Activated CD8-positive, alpha-beta memory T cell treated with anti-CD3 and anti-CD28 coated beads for 1 hour (primary cell): ENCODE data around the gene MPG.
A peak's percentile ranks its signal among the peaks of the same experiment; 100 is the strongest.
"Not testable (repeated sequence)": the region's sequence is repeated elsewhere in the genome, so short reads cannot be mapped to it uniquely, and the experiment has no call there.

Source experiments
- DNase-seq, 2 donors: peaks; one replicate each; pipeline ENCODE4 v3.0.0-alpha.2; 2020; ENCODE audit warnings: low read depth in 1 of 2; ENCODE audit errors: extremely low read depth in 1 of 2

MPG gene

DNA sequence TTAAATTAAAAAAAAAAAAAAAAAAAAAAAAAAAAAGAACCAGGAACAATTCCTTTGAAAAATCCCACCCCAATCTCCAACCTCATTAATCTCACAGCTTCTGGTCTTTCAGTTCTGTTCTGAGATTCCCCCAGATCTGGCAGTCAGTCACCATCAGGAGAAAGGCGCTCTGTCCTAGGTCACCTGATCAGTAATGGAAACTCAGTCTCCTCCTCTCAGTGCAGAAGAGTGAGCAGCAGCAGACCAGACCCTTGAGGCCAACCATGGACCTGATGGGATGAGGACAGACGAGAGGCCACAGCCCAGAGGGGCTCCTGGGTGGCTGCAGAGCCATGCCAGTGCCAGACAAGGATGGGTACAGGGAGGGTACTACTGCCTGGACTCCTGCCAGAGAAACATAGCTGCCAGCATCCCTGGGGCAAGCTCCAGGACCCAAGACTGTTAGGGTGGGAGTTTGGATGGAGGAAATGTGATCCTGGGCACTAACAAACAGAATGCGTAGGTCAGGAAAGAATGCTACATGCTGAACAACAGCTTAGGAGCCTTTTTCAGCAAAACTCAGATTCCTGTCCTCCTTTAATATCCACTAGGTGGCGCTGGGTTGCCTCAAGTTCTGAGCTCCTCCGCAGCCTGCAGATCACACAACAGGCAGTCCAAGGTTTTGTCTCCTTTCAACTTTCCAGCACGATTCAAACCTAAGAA, 28.7 kb downstream of the MPG start:
- DNase-seq, result peak; percentile 23 to 27

DNA sequence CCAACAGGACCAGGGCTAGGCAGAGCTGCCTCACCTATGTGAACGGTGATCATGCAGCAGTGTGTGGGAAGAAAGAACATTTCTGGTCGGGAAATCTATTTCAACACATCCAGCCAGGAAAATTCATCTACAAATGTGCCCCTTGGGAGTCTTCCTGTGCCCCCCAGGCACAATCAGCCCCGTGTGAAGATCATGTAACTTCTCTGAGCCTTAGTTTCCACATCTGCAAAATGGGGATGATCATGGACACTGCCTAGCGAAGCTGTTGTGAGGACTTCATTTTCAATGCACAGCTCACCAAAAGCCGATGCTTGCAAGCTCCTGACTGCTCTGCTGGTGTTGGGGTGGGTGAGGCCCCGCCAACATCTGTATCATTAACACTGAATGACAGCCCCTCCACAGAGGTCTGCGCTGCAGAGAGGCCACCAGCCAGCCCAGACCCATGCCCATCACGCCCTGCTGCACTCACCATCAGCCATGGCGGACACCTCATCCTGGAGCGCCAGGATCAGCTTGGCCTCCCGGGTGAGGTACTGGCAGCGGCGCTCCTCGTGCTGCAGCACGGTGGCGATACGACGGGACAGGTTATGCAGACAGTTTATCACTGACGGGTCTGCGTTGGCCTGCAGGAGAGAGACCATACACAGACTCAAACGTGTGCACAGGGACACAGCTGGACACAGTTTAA, 34.3 kb downstream of the MPG start:
- DNase-seq, result no peak

DNA sequence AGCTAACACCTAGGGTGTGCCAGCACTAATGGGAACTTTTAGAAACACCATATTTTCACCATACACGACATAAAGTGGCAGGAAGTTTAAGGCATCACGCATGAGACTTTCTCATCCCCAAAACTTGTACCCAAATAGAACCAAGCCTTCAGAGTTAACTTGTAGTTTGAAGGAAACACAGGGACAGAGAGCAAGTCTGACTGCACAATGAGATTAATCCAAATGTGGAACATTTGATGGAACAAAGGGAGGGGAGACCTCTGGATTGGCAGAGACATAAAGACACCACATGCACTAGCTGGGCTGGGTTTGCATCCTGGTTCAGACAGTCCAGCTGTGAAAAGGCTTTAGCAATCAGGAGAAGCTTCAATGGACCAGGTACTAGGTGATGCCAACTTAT, 36.3 kb downstream of the MPG start:
- no peak for DNase-seq

DNA sequence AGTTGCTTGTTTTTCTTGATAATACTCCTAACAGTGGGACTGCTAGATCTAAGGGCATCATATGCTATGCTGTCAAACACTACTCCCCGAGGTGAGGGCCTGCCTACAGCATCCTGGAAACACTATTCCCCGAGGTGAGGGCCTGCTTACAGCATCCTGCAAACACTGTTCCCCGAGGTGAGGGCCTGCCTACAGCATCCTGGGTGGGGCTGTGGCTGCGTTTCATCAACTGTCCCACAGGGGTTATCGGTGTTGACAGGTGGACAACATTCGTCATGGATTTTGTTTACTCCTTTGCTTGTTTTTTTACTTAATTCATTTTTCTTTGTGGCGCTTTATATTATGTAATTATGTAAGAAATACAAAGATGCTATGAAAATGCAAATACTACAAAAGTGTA, 38.0 kb downstream of the MPG start:
- DNase-seq, result no peak

DNA sequence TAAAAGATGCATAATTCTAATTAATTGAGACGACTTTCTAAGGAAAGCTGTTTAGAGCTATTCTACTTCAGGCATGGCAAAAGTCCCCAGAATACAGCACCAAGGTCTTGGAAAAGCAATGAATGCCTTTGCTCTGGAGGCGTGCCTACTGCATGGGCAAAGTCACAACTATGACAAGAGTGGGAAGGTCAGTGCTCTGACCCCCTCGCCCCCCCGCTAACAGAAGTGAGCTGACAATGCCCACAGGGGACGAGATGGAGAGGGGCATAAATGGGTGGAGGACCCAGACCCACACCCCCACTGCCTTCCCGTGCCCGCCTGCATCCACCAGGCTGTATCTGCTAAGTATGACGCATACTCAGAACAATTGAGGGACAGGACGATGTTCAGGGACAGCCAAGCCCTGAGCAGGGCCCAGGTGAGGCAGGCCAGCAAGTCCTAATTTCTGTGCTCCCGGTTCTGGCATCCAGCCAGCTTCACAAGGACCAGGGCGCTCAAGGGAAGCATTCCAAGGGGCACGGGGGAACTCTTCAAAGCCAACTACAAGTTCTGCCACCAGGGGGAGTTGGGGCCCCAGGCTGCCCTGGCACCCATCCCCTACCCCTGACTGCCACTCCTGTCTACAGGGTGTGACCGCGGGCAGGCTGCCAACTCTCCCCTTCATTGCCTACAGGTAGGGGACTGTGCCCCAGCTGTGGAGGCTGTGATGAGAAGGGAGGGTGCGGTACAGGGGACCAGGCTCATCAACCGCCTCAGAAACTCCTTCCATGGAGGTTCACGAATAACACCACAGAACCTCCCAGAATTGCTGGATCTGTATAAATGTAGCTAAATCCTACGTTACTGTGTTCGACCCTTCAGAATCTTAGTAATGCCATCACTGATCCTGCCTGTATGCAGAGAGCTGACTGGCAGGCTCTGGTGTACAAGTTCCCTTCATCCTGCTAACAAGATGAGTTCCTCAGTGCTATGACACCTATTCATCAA, 39.6 kb downstream of the MPG start:
- DNase-seq, result peak; percentile 40 to 52

DNA sequence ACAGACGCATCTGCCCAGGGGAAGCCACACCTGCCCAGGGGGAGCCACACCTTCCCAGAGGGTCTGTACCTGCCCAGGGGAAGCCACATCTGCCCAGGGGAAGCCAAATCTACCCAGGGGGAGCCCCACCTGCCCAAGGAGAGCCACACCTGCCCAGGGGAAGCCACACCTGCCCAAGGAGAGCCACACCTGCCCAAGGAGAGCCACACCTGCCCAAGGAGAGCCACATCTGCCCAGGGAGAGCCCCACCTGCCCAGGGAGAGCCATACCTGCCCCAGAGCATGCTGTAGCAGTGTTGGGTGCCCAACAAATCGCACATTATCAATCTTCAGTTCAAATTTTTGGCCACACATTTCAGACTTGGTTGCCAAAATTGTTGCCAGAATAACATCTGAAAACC, 40.8 kb downstream of the MPG start:
- no peak for DNase-seq

DNA sequence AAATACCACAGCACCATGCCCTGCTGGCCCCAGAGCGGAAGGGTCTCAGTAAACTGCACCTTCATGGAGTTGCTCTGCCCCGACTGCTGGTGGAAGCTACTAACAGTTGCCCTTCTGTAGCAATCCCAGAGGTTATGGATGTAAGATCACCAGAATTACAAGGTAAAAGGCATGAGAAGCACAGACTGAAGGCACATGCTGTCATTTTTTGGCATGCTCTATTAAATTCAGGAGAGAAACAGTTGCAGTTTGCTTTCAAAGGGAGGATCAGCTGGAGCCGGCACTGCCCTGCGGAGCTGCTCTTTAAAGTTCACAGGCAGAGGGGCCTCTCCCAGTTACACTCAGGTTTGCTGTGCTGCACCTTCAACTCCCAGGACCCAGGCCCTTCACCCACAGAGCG, 41.3 kb downstream of the MPG start:
- no peak for DNase-seq

DNA sequence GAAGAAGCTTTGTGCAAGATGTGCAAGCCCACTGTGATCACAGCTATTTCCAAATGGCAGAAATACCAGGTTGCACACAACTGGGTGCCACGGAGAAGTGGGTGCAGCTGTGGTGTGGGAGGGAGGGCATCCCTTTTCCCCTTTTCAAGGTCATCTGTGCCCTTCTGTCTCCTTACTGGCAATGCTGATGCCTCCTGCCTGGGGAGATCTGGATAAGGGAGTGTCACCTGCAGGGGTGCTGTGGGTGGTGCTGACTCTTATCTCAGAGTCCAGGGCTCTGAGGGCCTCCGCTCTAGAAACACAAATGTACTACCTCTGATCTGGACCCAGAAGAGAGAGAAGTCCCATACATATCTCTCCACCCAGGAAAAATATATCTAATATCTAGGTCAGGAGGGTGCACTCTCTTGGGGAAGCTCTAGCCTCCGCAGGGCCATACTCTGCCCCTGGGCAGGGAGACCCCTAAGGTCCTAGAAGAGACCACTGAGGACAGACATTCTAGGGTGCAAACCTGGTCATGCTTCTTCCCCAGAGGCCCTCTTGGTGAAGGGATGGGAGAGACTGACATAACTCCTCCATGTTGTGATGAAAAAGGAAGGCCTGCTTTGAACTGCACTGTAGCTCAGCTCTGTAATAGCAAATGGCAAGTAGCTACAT, 41.9 kb downstream of the MPG start:
- no peak for DNase-seq

DNA sequence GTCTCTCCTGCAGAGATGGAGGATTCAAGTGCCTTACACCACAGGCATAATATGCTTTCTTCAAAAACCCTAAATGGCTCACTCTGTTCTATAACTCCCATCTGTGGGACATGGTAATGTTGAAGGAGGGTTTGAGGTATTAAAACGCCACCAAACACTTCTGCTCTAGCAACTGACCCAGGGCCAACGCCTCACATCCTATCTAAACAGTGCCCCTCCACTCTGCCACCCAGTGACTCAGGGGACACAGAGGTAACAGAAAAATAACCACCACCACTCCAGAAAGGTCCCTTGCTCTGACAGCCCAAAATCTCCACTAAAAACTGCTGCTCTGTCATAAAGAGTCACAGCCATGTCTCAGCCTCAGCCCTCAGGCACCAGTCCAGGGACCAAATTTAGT, 42.7 kb downstream of the MPG start:
- DNase-seq, result no peak

DNA sequence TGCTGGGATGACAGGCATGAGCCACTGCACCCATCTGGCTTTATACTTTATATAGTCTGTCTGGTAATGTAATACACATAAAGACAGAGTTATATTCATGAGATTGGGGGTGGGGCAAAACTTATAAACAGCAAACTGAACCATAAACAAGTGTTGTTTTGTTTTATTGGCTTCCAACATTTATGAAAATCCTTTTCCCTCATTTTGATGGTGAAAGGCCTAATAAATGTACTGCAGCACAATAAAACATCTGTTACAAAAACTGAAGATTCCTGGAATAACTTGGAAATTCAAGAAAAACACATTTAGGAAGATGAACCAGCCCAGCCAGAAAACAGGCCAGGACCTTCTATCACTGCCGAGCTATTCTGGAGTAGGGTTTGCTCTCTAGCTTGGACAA, 44.3 kb downstream of the MPG start:
- DNase-seq, result no peak

DNA sequence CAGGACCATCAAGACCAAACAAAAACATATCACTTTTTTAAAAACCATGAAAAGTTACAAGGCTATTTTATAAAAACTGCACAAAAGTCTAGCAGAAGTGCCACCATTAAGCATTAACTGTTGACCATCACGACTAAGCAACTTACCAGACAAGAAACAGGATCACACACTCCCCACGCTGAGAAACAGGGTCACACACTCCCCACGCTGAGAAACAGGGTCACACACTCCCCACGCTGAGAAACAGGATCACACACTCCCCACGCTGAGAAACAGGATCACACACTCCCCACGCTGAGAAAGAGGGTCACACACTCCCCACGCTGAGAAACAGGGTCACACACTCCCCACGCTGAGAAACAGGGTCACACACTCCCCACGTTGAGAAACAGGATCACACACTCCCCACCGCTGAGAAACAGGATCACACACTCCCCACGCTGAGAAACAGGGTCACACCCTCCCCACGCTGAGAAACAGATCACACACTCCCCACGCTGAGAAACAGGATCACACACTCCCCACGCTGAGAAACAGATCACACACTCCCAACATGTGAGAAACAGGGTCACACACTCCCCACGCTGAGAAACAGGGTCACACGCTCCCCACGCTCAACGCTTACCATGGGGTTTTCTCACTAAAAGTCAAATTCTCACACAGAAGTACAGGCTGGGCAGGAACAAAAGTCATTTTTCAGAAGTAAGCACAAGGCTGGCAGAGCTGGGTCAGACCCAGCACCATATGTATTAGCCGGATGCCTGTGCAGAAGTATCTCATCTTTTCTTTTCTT, 45.7 kb downstream of the MPG start:
- DNase-seq, result not testable (repeated sequence)

DNA sequence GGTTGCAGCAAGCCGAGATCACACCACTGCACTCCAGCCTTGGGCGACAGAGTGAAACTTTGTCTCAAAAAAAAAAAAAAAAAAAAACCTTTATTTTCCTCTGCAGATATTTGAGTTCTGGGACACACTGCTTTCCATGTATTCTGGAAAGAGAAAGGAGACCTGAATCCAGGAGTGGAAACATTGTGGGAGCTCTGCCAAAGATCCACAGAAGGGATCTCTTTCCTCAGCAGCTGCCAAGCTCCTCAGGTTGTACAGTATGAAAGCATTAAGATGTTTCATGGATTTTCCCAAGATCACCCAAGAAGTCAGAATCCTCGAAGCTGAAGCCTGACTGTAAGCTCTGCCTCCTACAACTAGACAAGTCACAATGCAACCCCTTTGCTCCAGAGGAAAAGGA, 47.0 kb downstream of the MPG start:
- no peak for DNase-seq

DNA sequence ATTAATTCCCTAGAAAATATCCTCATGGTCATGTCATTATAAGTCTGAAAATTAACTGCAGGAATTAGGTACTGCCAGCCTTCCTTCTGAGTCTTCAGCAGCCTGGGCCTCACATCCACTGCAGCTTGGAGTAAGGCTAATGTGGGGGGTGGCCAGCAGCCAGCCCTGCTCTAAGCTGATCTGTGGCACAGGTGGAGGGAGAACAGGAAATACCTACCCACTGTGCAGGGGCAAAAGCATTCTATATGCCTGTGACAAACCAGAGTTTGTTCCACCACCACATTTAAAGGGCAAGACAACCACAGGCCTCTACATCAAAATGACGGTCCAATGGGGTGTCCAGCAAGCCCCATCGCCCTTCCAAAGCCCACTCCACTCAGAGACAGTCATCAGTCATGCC, 51.0 kb downstream of the MPG start:
- DNase-seq, result no peak

DNA sequence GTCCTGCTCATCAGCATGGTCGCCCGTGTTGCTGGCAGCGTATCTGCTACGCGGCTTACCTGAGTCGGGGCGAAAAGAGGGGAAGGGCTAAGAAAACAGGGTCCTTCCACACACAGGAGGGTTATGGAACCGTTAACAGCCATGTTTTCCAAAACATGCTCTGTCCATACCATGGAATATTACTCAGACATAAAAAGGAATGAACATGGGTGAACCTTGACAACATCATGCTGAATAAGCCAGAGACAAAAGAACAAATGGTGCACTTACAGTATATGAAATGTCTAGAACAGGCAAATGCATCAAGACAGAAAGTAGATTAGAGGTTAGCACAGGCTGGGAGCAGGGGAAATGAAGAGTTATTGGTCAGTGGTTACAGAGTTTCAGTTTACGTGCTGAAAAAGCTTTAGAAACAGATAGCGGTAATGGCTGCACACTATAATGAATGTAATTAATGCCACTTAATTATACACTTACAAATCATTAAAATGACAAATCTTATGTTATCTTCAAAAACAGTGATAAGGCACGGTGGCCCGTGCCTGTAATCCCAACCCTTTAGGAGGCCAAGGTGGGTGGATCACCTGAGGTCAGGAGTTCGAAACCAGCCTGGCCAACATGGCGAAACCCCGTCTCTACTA, 52.6 kb downstream of the MPG start:
- DNase-seq, result no peak

DNA sequence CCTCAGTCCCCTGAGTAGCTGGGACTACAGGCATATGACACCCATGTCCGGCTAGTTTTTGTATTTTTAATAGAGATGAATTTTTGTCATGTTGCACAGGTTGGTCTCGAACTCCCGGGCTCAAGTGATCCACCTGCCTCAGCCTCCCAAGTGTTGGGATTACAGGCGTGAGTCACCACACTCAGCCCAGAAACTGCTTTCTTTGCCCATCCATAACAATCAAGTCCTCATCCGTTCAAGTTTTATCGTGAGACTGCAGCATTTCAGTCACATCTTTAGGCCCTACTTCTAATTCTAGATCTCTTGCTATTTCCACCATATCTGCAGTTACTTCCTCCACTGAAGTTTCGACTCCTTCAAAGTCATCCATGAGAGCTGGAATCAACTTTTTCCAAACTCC, 54.1 kb downstream of the MPG start:
- DNase-seq, result no peak

DNA sequence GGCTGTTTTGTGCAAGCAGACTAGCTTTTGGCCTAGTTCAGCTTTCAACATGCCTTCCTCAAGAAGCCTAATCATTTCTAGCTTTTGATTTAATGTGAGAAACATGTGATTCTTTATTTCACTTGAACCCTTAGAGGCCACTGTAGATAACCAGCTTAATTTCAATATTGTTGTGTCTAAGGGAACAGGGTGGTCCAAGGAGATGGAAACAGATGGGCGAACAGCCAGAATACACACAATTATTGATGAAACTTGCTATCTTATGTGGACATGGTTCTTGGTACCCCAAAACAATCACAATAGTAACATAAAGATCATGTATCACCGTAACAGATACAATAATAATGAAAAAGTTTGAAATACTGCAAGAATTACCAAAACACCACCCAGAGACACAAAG, 55.7 kb downstream of the MPG start:
- DNase-seq, result no peak
